Stimulated activated naive CD4-positive, alpha-beta T cell (primary cell): ENCODE results near the gene CSRP2.

Experiments used
- DNase-seq, 6 experiments: peaks; one replicate each; lab custom pipeline; 2025; lab: John Stamatoyannopoulos, UW

CSRP2 gene

GRCh38 chr12:76863005-76863670, 15.7 kb downstream of the CSRP2 start:
- DNase-seq = no peak

- DNase-seq = no peak
Observed at GRCh38 chr12:76860256-76860655, 18.6 kb downstream of the CSRP2 start.

- DNase-seq = no peak
Observed at GRCh38 chr12:76859611-76860010, 19.2 kb downstream of the CSRP2 start.

- DNase-seq = no peak
Observed at GRCh38 chr12:76856018-76856644, 22.7 kb downstream of the CSRP2 start.

- no peak for DNase-seq
Observed at GRCh38 chr12:76855271-76855670, 23.5 kb downstream of the CSRP2 start.

GRCh38 chr12:76852106-76852505, 26.7 kb downstream of the CSRP2 start:
- DNase-seq = no peak

GRCh38 chr12:76848132-76848531, 30.7 kb downstream of the CSRP2 start:
- no peak for DNase-seq

GRCh38 chr12:76847260-76847659, 31.6 kb downstream of the CSRP2 start:
- DNase-seq = no peak

GRCh38 chr12:76836633-76837032, 42.2 kb downstream of the CSRP2 start:
- DNase-seq = no peak

- no peak for DNase-seq
Observed at GRCh38 chr12:76830436-76830835, 48.4 kb downstream of the CSRP2 start.

- DNase-seq = no peak
Observed at GRCh38 chr12:76820888-76821482, 57.8 kb downstream of the CSRP2 start.

- no peak for DNase-seq
Observed at GRCh38 chr12:76813972-76814371, 64.8 kb downstream of the CSRP2 start.

GRCh38 chr12:76813265-76813664, 65.6 kb downstream of the CSRP2 start:
- DNase-seq = no peak

GRCh38 chr12:76811976-76812375, 66.8 kb downstream of the CSRP2 start:
- no peak for DNase-seq

GRCh38 chr12:76810671-76811419, 68.0 kb downstream of the CSRP2 start:
- no peak for DNase-seq
